GM19452 (cell line): ENCODE measurements around the gene CABYR.

Experiments used
- ATAC-seq: cut with Tn5 transposase; IDR thresholded peaks from one replicate; pipeline ENCODE4 v1.9.1; 2021; ENCODE audit not compliant: unreplicated experiment

CABYR gene

GRCh38 chr18:24189664-24190346 lies 50.9 kb downstream of the CABYR start:
- ATAC-seq: no peak

- no peak for ATAC-seq
Observed at GRCh38 chr18:24190590-24190989, 51.7 kb downstream of the CABYR start.

GRCh38 chr18:24195296-24196053 lies 56.6 kb downstream of the CABYR start:
- no peak for ATAC-seq

GRCh38 chr18:24196764-24197163 lies 57.9 kb downstream of the CABYR start:
- ATAC-seq: no peak

GRCh38 chr18:24197412-24197811 lies 58.5 kb downstream of the CABYR start:
- ATAC-seq: no peak

- no peak for ATAC-seq
Observed at GRCh38 chr18:24198461-24198860, 59.6 kb downstream of the CABYR start.

- ATAC-seq: no peak
Observed at GRCh38 chr18:24199372-24199962, 60.6 kb downstream of the CABYR start.

- no peak for ATAC-seq
Observed at GRCh38 chr18:24200494-24201290, 61.8 kb downstream of the CABYR start.

GRCh38 chr18:24201699-24202687 lies 63.1 kb downstream of the CABYR start:
- ATAC-seq: no peak

- no peak for ATAC-seq
Observed at GRCh38 chr18:24204904-24205303, 66.0 kb downstream of the CABYR start.

GRCh38 chr18:24208270-24209035 lies 69.6 kb downstream of the CABYR start:
- no peak for ATAC-seq

GRCh38 chr18:24209558-24209957 lies 70.7 kb downstream of the CABYR start:
- ATAC-seq: no peak
